Measurements from ENCODE around the gene ERVFRD-1. TPM values are rescaled to one million over a fixed set of nuclear protein-coding genes. Genes with fewer than 3 reads are reported as not detected.

Gene ERVFRD-1
- total and polyA plus RNA-seq, 8 donors, result 0.06 to 0.09 (median 0.07) TPM; not detected in 5

DNA sequence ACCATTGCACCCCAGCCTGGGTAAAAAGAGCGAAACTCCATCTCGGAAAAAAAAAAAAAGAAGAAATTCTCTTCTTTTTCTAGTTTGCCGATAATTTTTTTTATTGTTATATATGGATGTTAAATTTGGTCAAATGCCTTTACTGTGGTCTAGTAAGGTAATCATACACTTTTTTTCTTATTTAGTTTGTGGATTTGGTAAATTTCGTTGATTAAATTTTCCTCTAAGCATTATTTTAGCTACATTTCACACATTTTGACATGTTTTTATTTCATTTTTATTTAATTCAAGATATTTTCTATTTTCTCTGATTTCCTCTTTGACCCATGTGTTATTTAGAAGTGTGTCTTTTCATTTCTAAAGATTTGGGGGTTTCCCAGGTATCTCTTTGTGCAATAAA is 49.4 kb downstream of the ERVFRD-1 start:
- TF ChIP-seq, protein P1, sequence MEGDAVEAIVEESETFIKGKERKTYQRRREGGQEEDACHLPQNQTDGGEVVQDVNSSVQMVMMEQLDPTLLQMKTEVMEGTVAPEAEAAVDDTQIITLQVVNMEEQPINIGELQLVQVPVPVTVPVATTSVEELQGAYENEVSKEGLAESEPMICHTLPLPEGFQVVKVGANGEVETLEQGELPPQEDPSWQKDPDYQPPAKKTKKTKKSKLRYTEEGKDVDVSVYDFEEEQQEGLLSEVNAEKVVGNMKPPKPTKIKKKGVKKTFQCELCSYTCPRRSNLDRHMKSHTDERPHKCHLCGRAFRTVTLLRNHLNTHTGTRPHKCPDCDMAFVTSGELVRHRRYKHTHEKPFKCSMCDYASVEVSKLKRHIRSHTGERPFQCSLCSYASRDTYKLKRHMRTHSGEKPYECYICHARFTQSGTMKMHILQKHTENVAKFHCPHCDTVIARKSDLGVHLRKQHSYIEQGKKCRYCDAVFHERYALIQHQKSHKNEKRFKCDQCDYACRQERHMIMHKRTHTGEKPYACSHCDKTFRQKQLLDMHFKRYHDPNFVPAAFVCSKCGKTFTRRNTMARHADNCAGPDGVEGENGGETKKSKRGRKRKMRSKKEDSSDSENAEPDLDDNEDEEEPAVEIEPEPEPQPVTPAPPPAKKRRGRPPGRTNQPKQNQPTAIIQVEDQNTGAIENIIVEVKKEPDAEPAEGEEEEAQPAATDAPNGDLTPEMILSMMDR (IDR thresholded peaks at IDR 0.05), result no peak
- intact Hi-C loops (cut with DNase I), result no loop called here
- WGBS, 2 donors, result 86 to 89% methylated on average over 4 of the region's 4 CpGs

DNA sequence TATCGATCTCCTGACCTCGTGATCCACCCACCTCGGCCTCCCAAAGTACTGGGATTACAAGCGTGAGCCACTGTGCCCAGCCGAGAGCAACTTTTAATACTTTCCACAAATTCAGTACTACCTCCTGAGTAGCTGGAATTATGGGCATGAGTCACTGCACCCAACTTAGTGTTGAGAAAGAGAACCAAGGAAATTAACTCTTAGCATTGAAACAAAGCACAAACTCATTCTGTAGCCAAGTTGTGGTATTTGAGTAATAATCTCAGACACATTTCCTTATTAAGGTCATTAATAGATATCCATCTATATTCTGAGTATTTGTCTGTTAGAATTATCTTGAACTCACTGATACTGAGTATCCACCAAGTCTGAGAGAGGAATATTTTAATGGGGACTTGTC is 53.1 kb downstream of the ERVFRD-1 start:
- ATAC-seq, result no peak
- Histone ChIP-seq H3K4me3 (no peak overlapping the region), H3K36me3 (no peaks in the 10 kb centered on the region), H3K9me3 (no peaks in the 10 kb centered on the region), H3K4me1 (peaks cover 7 to 11% (median 10%) of the 10 kb centered on the region in 3 donors), H3K27ac (no peak overlapping the region), H3K27me3 (peaks cover 0 to 5% (median 0%) of the 10 kb centered on the region in 4 donors)
- 94% methylated on average over 5 of the region's 5 CpGs for WGBS, 2 donors
- intact Hi-C loops (cut with DNase I), result no loop called here
- FAIRE-seq, result no peak
- TF ChIP-seq, protein P1 (IDR thresholded peaks at IDR 0.05), result no peak
- no peak for DNase-seq

More for the DNA sequence above, 49.4 kb downstream of the ERVFRD-1 start:
- FAIRE-seq (no peak), DNase-seq (no peak), ATAC-seq (no peak)
- peaks cover 0 to 5% (median 0%) of the 10 kb centered on the region in 4 donors for H3K27me3 ChIP-seq
- H3K4me3 ChIP-seq, result no peak overlapping the region
- no peak overlapping the region for H3K27ac ChIP-seq
- H3K9me3 ChIP-seq, result no peaks in the 10 kb centered on the region
- H3K4me1 ChIP-seq, result no peaks in the 10 kb centered on the region
- no peaks in the 10 kb centered on the region for H3K36me3 ChIP-seq

- no peaks in the 10 kb centered on the region for H3K9me3 ChIP-seq
- H3K36me3 ChIP-seq, result no peaks in the 10 kb centered on the region
- no peak for FAIRE-seq
- no peak for DNase-seq
- no peak overlapping the region for H3K4me3 ChIP-seq
- peaks cover 0 to 5% (median 0%) of the 10 kb centered on the region in 4 donors for H3K27me3 ChIP-seq
- H3K4me1 ChIP-seq, result peaks cover 7 to 11% (median 10%) of the 10 kb centered on the region in 3 donors
- no peak for ATAC-seq
- WGBS, 2 donors, result 78 to 79% methylated on average over 1 of the region's 1 CpG
- TF ChIP-seq, protein P1 (IDR thresholded peaks at IDR 0.05), result no peak
- intact Hi-C loops (cut with DNase I), result no loop called here
- H3K27ac ChIP-seq, result no peak overlapping the region
Observed at GRCh38 chr6:11056871-11057270, 54.7 kb downstream of the ERVFRD-1 start.

DNA sequence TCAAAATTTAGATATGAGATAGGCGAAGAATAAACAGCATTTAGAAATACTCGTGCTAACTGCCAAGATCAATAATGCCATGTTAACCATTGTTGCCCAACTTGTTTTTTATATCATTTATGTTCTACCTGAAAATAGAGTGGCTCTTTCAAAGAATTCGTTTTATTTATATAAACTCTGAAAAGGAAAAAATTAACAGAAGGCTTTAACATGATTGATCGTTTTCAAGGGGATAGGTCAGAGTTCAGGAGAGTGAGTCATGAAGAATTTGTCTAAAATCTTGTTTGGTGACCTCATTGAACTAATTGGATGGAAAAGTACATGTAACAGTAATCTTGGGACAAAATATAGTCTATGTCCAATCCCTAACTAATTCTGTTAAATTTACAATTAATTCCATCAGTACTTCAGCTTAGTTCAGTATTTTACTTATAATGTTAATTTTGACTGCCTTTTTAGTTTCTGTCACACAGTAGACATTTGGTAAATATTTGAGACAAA is 56.3 kb downstream of the ERVFRD-1 start:
- no peaks in the 10 kb centered on the region for H3K27me3 ChIP-seq
- H3K36me3 ChIP-seq, result no peaks in the 10 kb centered on the region
- TF ChIP-seq, protein P1 (IDR thresholded peaks at IDR 0.05), result no peak
- DNase-seq (no peak), ATAC-seq (peak; percentile 78 to 88 (median 84)), FAIRE-seq (no peak)
- WGBS, 2 donors, result 10 to 11% methylated on average over 4 of the region's 4 CpGs
- no peaks in the 10 kb centered on the region for H3K9me3 ChIP-seq
- peaks cover 7 to 11% (median 10%) of the 10 kb centered on the region in 3 donors for H3K4me1 ChIP-seq
- peak overlapping the region in 1 of 4 donors; percentile 50 for H3K27ac ChIP-seq
- no peak overlapping the region for H3K4me3 ChIP-seq
- intact Hi-C loops (cut with DNase I), result no loop called here

- peak; percentile 52 to 76 (median 63) for ATAC-seq
- Histone ChIP-seq H3K27me3 (no peaks in the 10 kb centered on the region), H3K27ac (peak overlapping the region in 2 of 4 donors; percentile 53), H3K36me3 (no peaks in the 10 kb centered on the region), H3K4me3 (no peak overlapping the region), H3K4me1 (peaks cover 7 to 11% (median 10%) of the 10 kb centered on the region in 3 donors), H3K9me3 (no peaks in the 10 kb centered on the region)
- WGBS, 2 donors, result 46 to 49% methylated on average over 1 of the region's 1 CpG
- DNase-seq, result no peak
- FAIRE-seq, result peak; percentile 5
- intact Hi-C loops (cut with DNase I), result no loop called here
- TF ChIP-seq, protein P1 (IDR thresholded peaks at IDR 0.05), result no peak
Observed at GRCh38 chr6:11054722-11055121, 56.8 kb downstream of the ERVFRD-1 start.

All from pancreas (tissue), 10 donors.